ENCODE measurements around the gene THYN1.
"Not testable (repeated sequence)": the region's sequence is repeated elsewhere in the genome, so short reads cannot be mapped to it uniquely, and the experiment has no call there.

The THYN1 gene

GRCh38 chr11:134253188-134253993 is at the start of gene THYN1, which contains the start of gene ACAD8:
THYN1 (minus strand) TSS chr11:134253352; CDS start chr11:134252882, 470 bp downstream.
ACAD8 (plus strand) TSS chr11:134253568; CDS start chr11:134253601, 33 bp downstream.
- DNase-seq, result peak; percentile 96

DNA sequence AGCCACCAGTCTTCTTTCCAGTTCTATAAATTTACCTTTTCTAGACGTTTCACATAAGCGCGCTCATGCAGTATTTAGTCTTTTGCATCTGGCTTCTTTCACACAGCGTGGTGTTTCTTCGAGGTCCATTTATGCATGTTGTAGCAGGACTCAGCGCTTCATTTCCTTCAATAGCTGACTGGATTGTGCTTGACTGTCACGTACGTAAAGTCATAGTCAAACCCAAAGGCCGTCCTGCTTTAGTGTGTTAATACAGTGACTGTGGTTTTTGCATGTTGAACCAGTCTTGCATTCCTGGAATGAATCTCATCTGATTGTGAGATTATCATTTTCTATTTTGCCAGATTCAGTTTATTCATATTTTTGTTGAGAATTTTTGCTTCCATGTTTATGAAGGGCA is 41.5 kb upstream of the THYN1 start:
- DNase-seq, result no peak

GRCh38 chr11:134293119-134294113 is 40.3 kb upstream of the THYN1 start:
- no peak for DNase-seq

DNA sequence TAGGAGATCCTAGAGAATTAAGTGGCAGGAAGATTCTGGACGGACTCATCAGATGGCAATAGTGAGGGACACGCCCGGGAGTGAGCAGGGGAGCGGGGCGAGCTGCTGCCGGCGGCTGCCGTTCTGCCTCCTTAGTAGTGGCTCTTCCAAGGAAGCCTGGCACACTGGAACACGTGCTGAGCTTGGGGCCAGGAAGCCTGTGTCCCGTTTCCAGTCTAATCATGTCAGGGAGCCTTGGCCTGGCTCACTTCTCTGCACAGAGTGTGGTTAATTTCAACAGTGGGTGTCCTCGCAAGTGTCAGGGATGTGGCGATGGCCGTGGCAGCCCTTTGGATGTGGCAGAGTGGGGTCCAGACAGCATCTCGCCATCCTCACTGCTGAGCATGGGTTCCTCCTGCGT is 39.5 kb upstream of the THYN1 start:
- no peak for DNase-seq

DNA sequence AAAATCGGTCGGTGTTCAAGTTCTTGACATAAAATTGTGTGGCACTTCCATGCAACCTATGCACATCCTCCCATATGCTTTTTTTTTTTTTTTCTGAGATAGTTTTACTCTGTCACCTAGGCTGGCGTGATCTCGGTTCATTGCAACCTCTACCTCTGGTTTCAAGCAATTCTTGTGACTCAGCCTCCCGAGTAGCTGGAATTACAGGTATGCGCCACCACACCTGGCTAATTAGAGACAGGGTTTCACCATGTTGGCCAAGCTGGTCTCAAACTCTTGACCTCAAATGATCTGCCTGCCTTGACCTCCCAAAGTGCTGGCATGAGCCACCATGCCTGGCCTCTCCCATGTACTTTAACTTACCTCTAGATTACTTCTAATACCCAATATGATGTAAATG is 38.0 kb upstream of the THYN1 start:
- DNase-seq, result no peak

DNA sequence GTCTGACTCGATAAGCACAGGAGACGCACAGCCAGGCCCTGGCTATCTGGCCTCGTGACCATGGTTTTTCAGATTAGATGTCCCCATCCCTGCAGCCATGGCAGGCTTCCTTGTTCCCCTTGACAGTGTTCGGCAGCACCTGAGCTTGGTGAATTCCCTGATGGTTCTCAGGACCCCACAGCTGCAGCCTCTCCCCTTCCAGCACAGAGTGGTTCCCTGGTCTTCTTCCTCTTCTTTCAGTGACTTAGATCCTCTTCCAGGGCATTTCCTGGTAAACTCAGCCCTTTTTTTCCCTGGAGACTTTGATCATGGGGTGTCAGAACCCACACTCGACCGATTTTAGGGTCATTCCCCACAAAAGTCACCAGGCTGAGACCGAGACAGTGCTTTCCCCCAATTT is 37.5 kb upstream of the THYN1 start:
- no peak for DNase-seq

DNA sequence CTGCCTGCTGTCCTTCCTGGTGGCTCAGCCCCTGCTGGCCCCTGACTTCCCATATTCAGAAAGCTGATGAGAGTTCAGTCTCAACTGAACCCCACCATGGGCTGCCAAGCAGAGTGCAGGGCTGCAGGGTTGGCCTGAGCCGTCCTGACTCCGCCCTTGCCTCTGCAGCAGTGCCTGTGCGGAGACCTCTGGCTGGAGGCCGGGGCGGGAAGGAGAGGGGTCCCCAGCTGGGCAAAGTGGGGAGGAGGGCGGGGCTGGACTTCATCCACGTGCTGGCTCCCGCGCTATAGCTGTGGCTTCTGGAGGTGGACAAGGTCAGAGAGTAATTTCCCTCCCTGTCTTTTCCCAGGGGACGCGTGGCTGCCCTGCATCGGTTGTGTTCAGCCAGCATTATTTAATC is 36.6 kb upstream of the THYN1 start:
- no peak for DNase-seq

DNA sequence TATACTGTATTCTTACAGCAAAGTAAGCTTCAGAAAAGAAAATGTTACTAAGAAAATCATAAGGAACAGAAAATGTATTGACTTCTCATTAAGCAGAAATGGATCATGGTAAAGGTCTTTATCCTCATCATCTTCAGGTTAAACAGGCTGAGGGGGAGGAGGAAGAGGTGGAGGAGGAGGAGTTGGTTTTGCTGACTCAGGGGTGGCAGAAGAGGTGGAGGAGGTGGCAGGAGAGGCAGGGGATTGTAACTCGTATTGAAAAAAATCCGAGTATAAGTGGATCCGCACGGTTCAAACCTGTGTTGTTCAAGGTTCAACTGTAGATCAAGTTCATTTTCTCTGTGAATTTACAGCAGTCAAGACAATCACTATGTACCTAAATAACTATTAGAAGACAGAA is 36.0 kb upstream of the THYN1 start:
- DNase-seq, result no peak

DNA sequence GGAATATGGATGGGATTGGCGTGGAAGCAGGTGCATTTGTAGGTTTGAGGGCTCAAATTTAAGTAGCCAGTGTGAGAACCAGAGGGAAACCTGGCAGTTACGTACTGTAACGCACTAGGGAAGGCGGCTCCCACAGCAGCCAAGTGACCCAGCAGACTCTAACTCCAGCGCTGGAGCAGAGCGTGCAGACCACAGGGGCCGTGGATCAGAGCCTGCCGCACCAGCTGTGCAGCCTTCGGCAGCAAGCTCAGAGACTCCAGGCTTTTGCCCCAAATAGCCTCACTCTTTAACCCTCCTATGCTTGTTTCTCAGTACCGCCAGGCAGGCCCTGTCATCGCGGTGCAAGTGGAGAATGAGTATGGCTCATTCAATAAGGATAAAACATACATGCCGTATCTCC is 35.3 kb upstream of the THYN1 start:
- DNase-seq, result no peak

DNA sequence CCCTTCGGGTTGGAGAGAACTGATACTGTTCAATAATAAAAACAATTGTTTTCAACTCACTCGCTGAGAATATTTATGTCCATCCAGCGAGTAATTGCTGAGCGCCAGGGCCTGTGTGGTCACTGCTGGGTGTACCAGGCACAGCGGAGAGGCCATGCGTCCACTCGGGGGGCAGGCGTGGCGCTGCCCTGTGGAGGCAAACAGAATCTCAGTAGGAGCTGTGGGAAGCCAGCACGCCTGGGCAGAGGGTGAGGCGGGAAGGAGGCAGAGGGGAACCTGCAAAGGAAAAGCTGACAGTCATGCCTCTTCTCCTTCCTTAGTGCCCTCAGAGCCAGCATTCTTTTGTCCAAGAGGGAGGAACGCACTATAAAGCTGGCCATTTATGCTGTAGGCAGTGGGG is 34.4 kb upstream of the THYN1 start:
- no peak for DNase-seq

- not testable (repeated sequence) for DNase-seq
Measured at GRCh38 chr11:134284349-134284748, 31.2 kb upstream of the THYN1 start.

- DNase-seq, result no peak
Measured at GRCh38 chr11:134283461-134284230, 30.5 kb upstream of the THYN1 start.

- DNase-seq, result no peak
Measured at GRCh38 chr11:134282121-134283045, 29.2 kb upstream of the THYN1 start.

- not testable (repeated sequence) for DNase-seq
Measured at GRCh38 chr11:134281635-134282034, 28.5 kb upstream of the THYN1 start.

- DNase-seq, result no peak
Measured at GRCh38 chr11:134278356-134278755, 25.2 kb upstream of the THYN1 start.

DNA sequence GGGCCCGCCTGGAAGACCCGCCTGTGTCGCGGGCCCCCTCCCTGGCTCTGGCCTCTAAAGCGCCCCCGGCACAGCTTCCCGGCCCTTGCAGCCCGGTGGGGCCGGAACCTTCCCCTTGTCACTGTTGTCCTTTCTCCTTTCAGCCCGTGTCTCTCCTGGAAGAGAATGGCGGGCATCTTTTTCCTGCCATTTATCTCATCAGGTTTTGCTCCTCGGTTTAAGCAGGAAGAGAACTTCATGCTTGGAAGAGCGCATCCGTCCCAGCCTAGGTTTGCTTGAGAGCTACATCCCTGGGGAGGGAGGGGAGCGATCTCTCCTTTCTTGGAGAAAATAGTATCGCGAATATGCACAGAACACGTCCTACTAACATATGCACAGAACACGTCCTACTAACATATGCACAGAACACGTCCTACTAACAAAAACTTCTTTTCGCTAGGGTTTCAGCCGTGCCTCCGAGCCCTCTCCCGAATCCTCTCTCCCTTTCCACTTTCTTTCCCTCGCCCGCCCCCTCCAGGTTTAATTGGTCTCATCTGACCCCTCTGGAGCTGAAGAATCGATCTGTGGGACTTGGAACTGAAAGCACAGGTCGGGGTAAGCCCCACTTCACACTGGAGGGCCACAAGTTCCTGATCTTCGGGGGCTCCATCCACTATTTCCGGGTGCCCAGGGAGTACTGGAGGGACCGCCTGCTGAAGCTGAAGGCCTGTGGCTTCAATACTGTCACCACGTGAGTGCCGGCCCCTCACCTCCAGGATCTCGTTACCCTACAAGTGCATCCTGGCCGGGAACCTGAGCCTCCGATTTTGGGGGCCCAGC is 24.2 kb upstream of the THYN1 start:
- no peak for DNase-seq

DNA sequence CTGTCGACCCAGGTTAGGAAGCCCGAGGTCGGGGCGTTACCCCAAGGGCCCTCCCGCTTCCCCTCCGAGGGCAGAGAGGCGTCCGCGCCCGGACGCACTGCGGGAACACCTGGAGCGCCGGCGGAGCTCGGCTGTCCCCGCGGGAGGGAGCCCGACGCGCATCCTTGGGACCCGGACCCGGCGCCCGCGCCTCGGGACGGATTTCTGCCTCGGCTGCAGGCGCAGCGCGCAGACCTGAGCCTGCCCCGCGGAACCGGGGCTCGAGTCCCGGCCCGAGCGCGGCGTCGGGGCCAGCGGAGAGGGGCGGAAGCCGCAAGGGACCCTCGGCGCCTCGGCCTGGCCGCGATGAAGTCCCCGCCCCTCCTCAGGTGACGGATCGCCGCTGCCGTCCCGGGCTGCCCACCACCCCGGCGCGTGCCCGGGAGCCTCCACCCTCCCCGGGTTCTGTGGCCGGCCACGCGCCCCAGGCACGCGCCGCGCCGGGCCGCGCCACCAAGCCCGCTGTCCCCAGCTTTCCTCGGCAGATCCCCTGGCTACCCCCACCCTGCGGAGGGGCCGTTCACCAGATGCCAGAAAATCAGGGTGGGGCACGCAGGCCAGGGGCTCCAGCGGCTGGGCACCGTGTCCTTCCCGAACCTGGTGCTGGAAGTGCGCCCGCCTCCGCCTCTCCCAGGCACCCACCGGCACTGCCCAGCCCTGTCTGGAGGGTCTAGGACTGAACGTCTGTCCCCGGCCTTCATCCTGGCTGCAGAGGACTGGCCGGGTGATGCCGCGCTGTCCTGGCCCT is 23.4 kb upstream of the THYN1 start:
- DNase-seq, result no peak

- peak; percentile 82 for DNase-seq
Measured at GRCh38 chr11:134275534-134276395, 22.6 kb upstream of the THYN1 start, which contains the start of gene GLB1L3. GLB1L3 (plus strand) TSS chr11:134276379; CDS start chr11:134276741, 362 bp downstream.

DNA sequence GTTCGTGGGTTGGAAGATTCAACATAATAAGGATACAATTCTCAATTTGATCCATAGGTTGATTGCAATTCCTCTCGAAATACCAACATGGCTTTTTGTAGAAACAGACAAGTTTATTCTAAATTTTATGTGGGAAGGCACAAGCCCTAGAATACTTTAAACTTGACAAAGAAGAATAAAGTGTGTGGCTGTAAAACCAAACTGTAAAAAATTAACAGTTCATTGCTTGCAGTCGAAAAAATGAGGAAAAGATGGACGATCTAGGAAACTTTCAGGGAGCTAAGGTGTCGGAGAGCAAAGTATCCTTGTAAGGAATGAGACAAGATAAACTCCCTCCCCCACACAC is 22.0 kb upstream of the THYN1 start:
- DNase-seq, result no peak

All from CD4-positive, alpha-beta T cell treated with Interleukin-21 for 1 hour (primary cell).